ENCODE results near the gene SLC1A6.
"Not testable (repeated sequence)": the region's sequence is repeated elsewhere in the genome, so short reads cannot be mapped to it uniquely, and the experiment has no call there.

SLC1A6 gene

GRCh38 chr19:14957464-14957863 lies 22.2 kb downstream of the SLC1A6 start:
- DNase-seq (ENCODE audit: low read depth in 2 of 2): no peak

DNA sequence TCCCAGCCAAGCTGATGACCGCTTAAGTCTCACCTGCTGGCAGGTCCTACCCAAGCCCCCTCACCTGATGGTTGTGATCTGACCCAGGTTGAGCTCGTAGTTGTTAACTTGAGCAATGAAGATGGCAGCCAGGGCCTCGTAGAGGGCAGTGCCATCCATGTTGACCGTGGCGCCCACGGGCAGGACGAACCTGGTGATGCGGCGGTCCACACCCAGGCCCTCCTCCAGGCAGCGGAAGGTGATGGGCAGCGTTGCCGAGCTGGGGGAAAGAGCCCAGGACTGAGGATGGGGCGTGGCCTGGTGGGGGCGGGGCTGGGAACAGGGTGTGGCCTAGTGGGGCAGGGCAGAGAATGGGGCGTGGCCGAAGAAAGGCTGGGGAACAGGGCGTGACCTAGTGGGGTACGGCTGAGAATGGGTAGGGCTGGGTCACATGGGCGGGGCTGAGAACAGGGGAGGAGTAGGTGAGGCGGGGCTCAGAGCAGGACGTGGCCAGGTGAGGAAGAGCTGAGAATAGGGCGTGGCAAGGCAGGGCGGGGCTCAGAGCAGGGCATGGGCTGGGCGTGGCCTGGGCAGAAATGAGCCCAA lies 25.5 kb downstream of the SLC1A6 start:
- no peak for DNase-seq (ENCODE audit: low read depth in 2 of 2)

DNA sequence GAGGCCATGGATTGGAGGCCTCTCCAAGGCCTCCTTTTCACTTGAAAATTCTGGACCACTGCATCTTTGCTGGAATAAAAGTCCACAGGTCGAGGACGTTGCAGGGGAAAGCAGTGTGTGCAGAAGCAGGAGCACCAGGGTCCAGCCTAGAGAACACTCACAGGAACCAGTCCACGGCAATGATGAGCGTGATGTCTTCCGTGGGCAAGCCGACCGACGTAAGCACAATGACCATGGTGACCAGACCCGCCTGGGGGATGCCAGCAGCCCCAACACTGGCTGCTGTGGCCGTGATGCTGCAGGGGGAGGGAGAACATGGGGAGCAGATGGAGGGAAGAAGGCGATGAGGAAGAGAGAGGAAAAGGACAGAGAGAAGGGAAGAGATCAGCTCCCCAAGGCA lies 26.9 kb downstream of the SLC1A6 start:
- DNase-seq (ENCODE audit: low read depth in 2 of 2): no peak

DNA sequence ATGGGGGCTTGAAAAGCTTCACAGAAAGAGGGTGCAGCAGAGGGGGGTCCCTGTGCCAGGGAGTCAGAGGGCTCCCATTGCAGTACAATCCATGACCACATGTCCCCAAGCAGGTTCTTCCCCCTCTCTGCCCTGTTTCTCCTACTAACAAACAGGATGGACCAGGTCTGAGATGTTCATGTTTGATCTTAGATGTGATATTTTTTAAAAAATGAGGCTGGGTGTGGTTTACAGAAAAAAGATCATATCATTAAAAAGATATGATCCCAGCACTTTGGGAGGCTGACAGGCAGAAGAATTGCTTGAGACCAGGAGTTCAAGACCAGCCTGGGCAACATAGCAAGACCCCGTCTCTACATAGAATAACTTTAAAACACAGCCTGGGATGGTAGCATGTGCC lies 29.2 kb downstream of the SLC1A6 start:
- DNase-seq (ENCODE audit: low read depth in 2 of 2): no peak

DNA sequence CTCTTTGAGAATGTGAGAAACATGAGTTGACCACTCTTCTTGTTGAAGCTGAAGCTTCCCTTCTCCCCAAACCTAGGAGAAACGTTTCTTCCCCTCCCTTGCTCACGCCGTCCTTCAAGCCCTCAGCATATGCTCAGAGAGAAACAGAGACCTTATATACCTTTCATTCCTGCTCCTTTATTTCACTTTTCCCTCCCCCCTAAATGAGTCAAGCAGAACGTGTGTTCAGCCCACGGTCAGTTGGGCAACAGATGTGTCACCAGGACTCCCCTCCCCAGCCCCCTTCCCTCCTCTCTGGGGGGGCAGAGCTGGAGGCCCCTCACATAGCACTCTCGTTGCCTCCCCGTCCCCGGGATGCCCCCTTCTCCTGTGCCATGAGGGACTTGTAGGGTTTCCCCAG lies 29.8 kb downstream of the SLC1A6 start:
- no peak for DNase-seq (ENCODE audit: low read depth in 2 of 2)

DNA sequence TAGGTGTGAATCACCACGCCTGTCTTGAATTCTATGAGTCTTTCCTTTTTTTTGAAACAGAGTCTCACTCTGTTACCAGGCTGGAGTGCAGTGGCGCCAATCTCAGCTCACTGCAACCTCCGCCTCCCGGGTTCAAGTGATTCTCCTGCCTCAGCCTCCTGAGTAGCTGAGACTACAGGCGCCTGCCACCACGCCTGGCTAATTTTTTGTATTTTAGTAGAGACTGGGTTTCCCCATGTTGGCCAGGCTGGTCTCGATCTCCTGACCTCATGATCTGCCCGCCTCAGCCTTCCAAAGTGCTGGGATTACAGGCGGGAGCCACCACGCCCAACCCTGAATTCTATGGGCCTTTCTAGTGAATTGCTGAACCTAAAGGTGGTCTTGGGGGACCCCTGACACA lies 30.3 kb downstream of the SLC1A6 start:
- not testable (repeated sequence) for DNase-seq (ENCODE audit: low read depth in 2 of 2)

GRCh38 chr19:14944456-14944855 lies 35.2 kb downstream of the SLC1A6 start:
- DNase-seq (ENCODE audit: low read depth in 2 of 2): no peak

GRCh38 chr19:14943601-14944000 lies 36.1 kb downstream of the SLC1A6 start:
- no peak for DNase-seq (ENCODE audit: low read depth in 2 of 2)

DNA sequence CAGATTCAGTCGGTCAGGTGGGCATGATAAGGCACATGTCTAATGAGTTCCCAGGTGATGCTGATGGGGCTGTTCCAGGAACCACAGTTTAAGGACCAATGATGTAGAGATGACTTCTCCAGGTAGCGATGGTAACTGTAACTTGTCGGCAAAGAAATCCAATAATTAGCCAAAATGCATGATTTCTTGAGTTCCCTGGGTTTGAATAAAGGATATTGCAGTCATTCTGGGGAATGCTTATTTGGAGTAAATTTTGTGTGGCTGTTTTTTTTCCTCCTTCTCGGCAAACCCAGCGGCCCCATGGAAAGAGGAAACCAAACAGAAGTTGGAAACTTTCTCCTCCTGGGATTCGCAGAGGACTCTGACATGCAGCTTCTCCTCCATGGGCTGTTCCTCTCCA lies 38.5 kb downstream of the SLC1A6 start, which contains the start of gene OR7C2:
Gene OR7C2 (plus strand): TSS at position 301 of the 400 bp plus-strand sequence. CDS start 0 bp downstream, at position 301.
- DNase-seq (ENCODE audit: low read depth in 2 of 2): no peak

- DNase-seq (ENCODE audit: low read depth in 2 of 2): no peak
Measured at GRCh38 chr19:14940266-14940665, 39.4 kb downstream of the SLC1A6 start.

DNA sequence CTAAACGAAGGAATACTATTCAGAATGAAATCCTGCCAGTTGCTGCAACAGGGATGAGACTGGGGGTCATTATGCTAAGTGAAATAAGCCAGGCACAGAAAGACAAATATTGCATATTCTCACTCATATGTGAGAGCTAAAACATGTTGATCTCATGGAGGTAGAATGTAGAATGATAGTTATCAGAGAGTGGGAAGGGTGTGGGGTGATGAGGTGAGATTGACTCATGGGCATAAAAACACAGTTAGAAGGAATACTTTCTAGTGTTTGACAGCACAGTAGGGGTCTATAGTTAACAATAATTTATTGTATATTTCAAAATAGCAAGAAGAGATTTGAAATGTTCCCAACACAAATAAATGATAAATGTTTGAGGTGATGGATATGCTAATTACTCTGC lies 46.2 kb downstream of the SLC1A6 start:
- DNase-seq (ENCODE audit: low read depth in 2 of 2): no peak

GRCh38 chr19:14916848-14917247 lies 62.8 kb downstream of the SLC1A6 start:
- no peak for DNase-seq (ENCODE audit: low read depth in 2 of 2)

GRCh38 chr19:14915116-14915515 lies 64.5 kb downstream of the SLC1A6 start:
- no peak for DNase-seq (ENCODE audit: low read depth in 2 of 2)

DNA sequence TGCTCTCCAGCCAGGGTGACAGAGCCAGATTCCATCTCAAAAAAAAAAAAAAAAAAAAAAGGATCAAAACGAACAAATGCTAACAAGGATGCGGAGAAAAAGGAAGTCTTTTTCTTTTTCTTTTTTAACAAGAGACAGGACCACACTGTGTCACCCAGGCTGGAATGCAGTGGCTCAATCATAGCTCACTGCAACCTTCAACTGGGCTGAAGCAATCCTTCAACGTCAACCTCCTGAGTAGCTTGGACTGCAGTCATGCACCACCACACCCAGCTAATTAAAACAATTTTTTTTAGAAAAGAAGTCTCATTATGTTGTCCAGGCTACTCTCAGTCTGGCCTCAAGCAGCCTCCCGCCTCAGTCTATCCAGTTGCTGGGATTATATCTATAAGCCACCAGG lies 73.0 kb downstream of the SLC1A6 start:
- DNase-seq (ENCODE audit: low read depth in 2 of 2): no peak

DNA sequence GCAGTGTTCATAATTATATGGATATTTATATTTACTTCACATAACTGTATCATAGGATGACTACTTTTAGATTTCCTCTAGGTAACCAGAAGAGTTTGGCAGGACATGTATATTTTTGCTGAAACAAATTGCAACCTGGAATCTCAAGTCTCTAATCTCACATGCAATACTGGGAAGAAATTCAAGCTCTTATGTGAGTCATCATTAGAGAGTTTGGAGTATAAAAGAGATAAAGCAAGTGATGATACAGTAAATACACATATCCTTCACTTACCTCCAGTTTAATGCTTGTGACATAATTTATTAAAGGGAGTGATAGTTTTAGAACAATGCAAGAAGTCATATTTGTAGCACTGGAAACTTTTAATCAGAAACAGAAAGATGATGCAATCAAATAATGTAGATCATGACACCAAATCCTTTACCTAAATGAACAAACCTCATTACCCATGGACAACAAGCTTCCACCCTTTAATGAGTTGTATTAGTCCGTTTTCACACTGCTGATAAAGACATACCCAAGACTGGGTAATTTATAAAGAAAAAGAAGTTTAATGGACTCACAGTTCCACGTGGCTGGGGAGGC lies 77.9 kb downstream of the SLC1A6 start:
- DNase-seq (ENCODE audit: low read depth in 2 of 2): no peak
